Activated T-cell treated with anti-CD3 and anti-CD28 coated beads, Interleukin-2, amount 50 U/mL, for 72 hours (primary cell): ENCODE results near the gene PGAP3. TPM values are rescaled to one million over a fixed set of nuclear protein-coding genes. Genes with fewer than 3 reads are reported as not detected.
A peak's percentile ranks its signal among the peaks of the same experiment; 100 is the strongest.

ENCODE experiments used
- ATAC-seq, 2 donors: fragments of 150-1000 bp; cut with Tn5 transposase; replicated peaks in 1 of 2; 2 replicates each; pipeline ENCODE4 v1.10.0; 2021; ENCODE audit warnings: moderate library complexity in 2 of 2, mild to moderate bottlenecking in 1 of 2
- DNase-seq, 2 donors: peaks; one replicate each; pipeline ENCODE4 v3.0.0; 2021 to 2022; ENCODE audit warnings: mixed read lengths in 1 of 2
- H3K27ac Mint-ChIP-seq: one replicate; pipeline ENCODE4 v1.8.0; 2022; ENCODE audit warnings: mild to moderate bottlenecking, moderate library complexity, mixed read lengths
- H3K27me3 Mint-ChIP-seq: one replicate; pipeline ENCODE4 v1.8.0; 2022; ENCODE audit warnings: low read depth, mixed read lengths
- H3K36me3 Mint-ChIP-seq, 2 donors: one replicate each; pipeline ENCODE4 v1.8.0; 2022; ENCODE audit warnings: mixed read lengths in 2 of 2, mild to moderate bottlenecking in 1 of 2; ENCODE audit not compliant: insufficient read depth in 2 of 2
- H3K4me1 Mint-ChIP-seq: one replicate; pipeline ENCODE4 v1.8.0; 2022; ENCODE audit warnings: low read depth, mixed read lengths
- H3K4me3 Mint-ChIP-seq, 2 donors: one replicate each; pipeline ENCODE4 v1.8.0; 2022; ENCODE audit warnings: mild to moderate bottlenecking in 2 of 2, mixed read lengths in 2 of 2, moderate library complexity in 2 of 2
- H3K9me3 Mint-ChIP-seq, 2 donors: one replicate each; pipeline ENCODE4 v1.8.0; 2022; ENCODE audit warnings: mixed read lengths in 2 of 2
- total RNA-seq, 2 donors: library from RNA; stranded (reverse); gene quantifications; one replicate each; pipeline ENCODE4 v1.2.3, GENCODE V29; 2022

Gene PGAP3
- total RNA-seq, 2 donors from 2014 or later: 8.5 to 12.8 TPM

DNA sequence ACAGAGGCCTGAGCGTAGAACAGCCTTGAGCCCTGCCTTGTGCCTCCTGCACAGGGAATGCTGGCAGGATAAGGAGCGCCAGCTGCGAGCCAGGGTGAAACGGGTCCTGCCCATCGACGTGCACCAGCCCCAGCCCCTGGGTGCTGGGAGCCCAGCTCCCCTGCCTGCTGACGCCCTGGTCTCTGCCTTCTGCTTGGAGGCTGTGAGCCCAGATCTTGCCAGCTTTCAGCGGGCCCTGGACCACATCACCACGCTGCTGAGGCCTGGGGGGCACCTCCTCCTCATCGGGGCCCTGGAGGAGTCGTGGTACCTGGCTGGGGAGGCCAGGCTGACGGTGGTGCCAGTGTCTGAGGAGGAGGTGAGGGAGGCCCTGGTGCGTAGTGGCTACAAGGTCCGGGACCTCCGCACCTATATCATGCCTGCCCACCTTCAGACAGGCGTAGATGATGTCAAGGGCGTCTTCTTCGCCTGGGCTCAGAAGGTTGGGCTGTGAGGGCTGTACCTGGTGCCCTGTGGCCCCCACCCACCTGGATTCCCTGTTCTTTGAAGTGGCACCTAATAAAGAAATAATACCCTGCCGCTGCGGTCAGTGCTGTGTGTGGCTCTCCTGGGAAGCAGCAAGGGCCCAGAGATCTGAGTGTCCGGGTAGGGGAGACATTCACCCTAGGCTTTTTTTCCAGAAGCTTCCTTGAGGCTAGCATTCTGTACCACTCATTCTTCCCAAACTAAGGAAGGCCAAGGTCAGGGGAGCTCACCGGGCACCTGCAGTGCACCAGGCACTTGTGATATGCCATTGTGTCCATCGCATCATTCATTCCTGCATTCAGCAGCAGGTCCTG lies 17.7 kb downstream of the PGAP3 start:
- H3K4me3 Mint-ChIP-seq: no peak overlapping the region
- peaks cover 19% of the 10 kb centered on the region for H3K27me3 Mint-ChIP-seq
- ATAC-seq (no peak), DNase-seq (no peak)
- no peaks in the 10 kb centered on the region for H3K36me3 Mint-ChIP-seq
- no peaks in the 10 kb centered on the region for H3K9me3 Mint-ChIP-seq
- no peak overlapping the region for H3K27ac Mint-ChIP-seq
- H3K4me1 Mint-ChIP-seq: peaks cover 5% of the 10 kb centered on the region

DNA sequence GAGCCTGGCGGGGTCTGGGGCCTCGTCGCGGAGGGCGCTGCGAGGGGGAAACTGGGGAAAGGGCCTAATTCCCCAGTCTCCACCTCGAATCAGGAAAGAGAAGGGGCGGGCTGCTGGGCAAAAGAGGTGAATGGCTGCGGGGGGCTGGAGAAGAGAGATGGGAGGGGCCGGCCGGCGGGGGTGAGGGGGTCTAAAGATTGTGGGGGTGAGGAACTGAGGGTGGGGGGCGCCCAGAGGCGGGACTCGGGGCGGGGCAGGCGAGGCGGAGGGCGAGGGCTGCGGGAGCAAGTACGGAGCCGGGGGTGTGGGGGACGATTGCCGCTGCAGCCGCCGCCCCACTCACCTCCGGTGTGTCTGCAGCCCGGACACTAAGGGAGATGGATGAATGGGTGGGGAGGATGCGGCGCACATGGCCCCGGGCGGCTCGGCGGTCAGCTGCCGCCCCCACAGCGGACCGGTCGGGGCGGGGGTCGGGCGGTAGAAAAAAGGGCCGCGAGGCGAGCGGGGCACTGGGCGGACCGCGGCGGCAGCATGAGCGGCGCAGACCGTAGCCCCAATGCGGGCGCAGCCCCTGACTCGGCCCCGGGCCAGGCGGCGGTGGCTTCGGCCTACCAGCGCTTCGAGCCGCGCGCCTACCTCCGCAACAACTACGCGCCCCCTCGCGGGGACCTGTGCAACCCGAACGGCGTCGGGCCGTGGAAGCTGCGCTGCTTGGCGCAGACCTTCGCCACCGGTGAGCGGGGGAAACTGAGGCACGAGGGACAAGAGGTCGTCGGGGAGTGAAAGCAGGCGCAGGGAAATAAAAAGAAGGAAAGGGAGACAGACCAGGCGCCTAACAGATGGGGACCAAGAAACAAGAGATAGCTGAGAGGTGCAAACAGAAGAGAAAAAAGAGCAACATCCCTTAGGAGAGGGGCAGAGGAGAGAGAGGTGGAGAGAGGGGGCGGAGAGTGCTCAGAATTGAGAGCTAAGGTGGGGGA lies 19.6 kb downstream of the PGAP3 start, which contains the start of gene PNMT:
PNMT (plus strand) TSS at position 509 of the 980 bp plus-strand sequence; CDS start at position 532, 23 bp downstream.
- Mint-ChIP-seq H3K9me3 (no peaks in the 10 kb centered on the region), H3K27ac (peak within 1 kb of the TSS; percentile 62), H3K36me3 (no peaks in the 10 kb centered on the region), H3K4me3 (peak within 1 kb of the TSS; percentile 64 to 77), H3K4me1 (peaks cover 5% of the 10 kb centered on the region), H3K27me3 (peaks cover 19% of the 10 kb centered on the region)
- DNase-seq: peak; percentile 83 to 85
- ATAC-seq: peak; percentile 79 to 82

DNA sequence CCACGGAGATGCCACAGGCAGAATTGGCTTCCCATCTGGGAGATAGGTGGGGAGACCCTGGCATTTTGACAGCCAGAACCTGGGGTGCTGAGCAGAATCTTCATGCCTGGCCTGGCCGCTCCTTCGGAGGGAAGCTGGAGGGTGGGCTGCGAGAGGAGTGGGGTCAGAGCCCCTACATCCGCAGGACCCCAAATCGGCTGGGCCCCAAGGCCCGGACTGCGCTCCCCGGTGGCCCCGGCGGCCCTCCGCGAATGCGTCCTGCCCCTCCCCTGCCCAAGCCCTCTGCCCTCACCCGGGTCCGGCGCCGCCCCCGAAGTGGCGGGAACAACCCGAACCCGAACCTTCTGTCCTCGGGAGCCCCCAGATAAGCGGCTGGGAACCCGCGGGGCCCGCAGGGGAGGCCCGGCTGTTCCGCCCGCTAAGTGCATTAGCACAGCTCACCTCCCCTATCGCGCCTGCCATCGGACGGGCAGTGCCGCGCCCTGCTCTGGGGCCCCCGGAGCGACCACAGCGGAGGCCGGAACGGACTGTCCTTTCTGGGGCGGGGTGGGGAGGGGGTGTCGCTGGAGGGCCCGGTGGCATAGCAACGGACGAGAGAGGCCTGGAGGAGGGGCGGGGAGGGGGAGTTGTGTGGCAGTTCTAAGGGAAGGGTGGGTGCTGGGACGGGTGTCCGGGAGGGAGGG lies 20.5 kb downstream of the PGAP3 start:
- peaks cover 5% of the 10 kb centered on the region for H3K4me1 Mint-ChIP-seq
- ATAC-seq (no peak), DNase-seq (peak in 1 of 2 donors; percentile 30)
- no peaks in the 10 kb centered on the region for H3K36me3 Mint-ChIP-seq
- H3K9me3 Mint-ChIP-seq: no peaks in the 10 kb centered on the region
- H3K4me3 Mint-ChIP-seq: peak overlapping the region; percentile 64 to 77
- no peak overlapping the region for H3K27ac Mint-ChIP-seq
- H3K27me3 Mint-ChIP-seq: peaks cover 19% of the 10 kb centered on the region

DNA sequence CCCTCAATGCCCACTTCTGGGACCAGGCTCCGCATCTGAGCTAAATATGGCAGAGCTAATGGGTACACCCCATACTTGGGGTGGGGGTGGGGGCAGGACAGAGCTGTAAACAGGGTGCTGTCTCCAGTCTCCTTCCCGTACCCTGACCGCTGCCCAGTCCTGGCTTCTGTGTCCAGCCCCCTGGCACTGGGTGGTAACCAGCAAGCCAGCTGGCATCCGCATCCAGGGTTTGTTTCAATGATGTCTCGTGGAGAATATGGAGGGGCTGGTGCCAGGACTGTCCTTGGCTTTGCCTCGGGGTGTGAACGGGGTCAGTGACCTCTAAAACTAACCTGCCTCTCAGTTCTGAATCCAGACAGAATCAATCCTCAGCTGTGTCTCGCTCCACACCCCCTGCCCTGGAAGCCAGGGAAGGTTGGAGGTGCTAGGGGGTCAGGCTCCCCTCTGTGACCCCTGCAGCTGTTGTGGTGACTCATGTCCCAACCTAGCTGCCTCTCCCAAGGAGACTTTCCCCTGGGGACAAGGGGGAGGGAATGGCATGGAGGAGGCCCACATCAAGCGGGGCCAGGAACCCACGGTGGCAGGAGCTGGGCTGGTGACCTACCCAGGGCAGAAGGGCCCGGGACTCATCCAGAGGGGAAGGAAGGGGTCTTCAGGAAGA lies 21.1 kb downstream of the PGAP3 start:
- no peaks in the 10 kb centered on the region for H3K9me3 Mint-ChIP-seq
- DNase-seq (no peak), ATAC-seq (no peak)
- H3K36me3 Mint-ChIP-seq: no peaks in the 10 kb centered on the region
- H3K27ac Mint-ChIP-seq: no peak overlapping the region
- H3K27me3 Mint-ChIP-seq: peaks cover 19% of the 10 kb centered on the region
- peak overlapping the region; percentile 51 to 57 for H3K4me3 Mint-ChIP-seq
- H3K4me1 Mint-ChIP-seq: peaks cover 5% of the 10 kb centered on the region

DNA sequence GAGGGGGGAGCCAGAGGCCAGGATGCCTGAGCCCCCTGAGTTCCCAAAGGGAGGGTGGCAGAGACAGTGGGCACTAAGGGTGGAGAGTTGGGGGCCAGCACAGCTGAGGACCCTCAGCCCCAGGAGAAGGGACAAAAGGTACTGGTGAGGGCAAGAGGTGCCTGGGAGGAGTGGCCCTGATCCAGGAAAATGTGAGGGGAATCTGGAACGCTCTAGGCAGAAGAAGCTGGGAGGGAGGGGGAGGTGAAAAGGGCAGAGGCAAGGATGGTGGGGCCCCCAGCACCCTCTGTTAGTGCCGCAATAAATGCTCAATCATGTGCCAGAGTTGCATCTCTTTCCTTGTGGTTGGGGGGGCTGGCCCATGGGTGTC lies 21.6 kb downstream of the PGAP3 start:
- DNase-seq (no peak), ATAC-seq (no peak)
- H3K4me3 Mint-ChIP-seq: no peak overlapping the region
- H3K27ac Mint-ChIP-seq: no peak overlapping the region
- peaks cover 19% of the 10 kb centered on the region for H3K27me3 Mint-ChIP-seq
- H3K9me3 Mint-ChIP-seq: no peaks in the 10 kb centered on the region
- no peaks in the 10 kb centered on the region for H3K36me3 Mint-ChIP-seq
- H3K4me1 Mint-ChIP-seq: peaks cover 5% of the 10 kb centered on the region

DNA sequence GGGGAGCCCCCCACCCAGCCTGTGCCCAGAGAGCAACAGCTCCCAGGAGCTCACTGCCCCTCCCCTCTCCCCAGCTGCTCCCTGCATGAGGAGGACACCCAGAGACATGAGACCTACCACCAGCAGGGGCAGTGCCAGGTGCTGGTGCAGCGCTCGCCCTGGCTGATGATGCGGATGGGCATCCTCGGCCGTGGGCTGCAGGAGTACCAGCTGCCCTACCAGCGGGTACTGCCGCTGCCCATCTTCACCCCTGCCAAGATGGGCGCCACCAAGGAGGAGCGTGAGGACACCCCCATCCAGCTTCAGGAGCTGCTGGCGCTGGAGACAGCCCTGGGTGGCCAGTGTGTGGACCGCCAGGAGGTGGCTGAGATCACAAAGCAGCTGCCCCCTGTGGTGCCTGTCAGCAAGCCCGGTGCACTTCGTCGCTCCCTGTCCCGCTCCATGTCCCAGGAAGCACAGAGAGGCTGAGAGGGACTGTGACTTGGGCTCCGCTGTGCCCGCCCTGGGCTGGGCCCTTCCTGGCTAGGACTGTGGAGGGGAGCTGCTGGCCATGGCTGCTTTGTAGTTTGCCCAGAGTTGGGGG lies 22.1 kb downstream of the PGAP3 start:
- Mint-ChIP-seq H3K9me3 (no peaks in the 10 kb centered on the region), H3K27ac (no peak overlapping the region), H3K4me3 (no peak overlapping the region), H3K36me3 (no peaks in the 10 kb centered on the region), H3K27me3 (peaks cover 19% of the 10 kb centered on the region), H3K4me1 (peaks cover 5% of the 10 kb centered on the region)
- DNase-seq (no peak), ATAC-seq (no peak)

DNA sequence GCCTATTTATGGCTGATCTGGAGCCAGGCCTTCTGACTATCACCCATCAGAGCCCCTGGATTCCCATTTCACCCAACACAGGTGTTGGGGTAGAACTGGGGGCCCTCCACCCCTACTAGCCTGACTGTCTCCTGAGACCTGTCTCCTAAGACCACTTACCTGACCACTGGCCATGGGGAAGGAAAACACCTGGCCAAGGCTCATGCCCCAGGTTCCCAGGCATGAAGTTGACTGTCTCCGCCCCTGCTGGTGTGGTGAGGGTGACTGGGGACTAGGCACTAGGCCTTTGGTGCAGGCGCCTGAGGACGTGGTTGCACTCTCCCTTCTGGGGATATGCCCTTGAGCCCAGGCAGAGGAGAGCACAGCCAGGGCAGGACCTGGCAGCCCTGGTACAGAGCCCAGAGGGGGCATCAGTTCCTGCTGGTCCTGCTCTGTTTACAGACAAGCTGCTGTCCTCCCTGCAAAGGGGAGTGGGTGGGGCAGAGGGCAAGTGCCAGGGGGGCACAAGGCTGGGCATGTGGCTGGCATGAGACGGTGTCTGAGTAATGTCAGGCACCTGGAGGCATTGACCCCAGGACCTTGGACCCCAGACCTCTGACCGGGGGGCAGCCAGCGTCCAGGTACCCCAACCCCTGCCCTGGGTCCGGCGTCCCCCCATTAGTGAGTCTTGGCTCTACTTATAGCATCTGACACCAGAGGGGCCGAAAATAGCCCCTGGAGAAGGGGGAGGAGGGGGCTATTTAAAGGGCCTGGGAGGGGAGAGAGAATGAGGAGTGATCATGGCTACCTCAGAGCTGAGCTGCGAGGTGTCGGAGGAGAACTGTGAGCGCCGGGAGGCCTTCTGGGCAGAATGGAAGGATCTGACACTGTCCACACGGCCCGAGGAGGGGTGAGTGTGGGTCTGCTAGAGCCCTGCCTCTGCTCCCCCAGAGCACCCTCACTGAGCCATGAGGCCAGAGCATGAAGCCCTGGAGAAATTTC lies 23.0 kb downstream of the PGAP3 start, which contains the start of gene TCAP:
TCAP (plus strand) TSS at position 769 of the 981 bp plus-strand sequence; CDS start at position 780, 11 bp downstream.
- DNase-seq (no peak), ATAC-seq (no peak)
- Mint-ChIP-seq H3K36me3 (no peaks in the 10 kb centered on the region), H3K4me1 (peaks cover 7% of the 10 kb centered on the region), H3K9me3 (no peaks in the 10 kb centered on the region), H3K27ac (no peak within 1 kb of the TSS), H3K4me3 (no peak within 1 kb of the TSS), H3K27me3 (peaks cover 19% of the 10 kb centered on the region)

DNA sequence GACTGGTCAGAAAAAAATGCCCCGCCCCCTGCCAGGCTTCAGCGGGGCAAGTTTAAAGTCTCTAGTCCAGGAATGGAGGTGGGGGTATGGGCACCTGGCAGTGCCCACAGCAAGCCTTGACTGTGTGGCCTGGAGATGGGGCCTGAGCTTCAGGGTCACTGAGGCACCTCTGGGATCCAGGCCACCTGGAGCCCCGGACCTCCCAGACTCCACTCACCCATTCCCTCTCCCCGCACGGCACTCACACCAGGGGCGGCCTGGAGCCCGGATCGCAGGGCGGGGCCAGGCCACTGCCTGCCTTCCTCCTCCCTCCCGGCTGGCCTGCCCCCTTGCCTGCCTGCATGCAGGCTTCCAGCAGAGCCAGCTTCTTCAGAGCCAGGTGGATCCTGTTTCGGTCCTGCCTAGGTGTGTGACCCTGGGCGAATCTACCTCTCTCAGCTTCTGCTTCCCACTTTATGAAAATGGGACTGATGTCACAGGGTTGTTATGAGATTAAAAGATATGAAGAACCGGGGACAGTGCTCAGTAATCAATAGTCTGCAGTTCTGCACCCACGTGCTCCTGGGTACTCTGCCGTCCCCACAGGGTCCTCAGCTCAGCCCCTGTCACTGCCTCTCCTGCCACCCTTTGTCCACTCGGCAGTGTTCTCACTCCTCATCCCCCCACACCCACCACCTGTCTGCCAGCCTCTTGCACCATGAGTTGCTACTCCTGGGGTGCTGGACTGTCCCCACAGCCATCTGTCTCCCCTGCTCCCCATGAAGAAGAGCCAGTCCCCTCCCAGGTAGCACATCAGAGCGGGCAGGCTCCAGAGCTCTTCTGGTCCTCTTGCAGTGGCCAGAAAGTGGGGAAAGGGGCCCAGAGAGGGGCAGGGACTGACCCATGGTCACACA lies 23.9 kb downstream of the PGAP3 start:
- H3K36me3 Mint-ChIP-seq: no peaks in the 10 kb centered on the region
- peaks cover 10% of the 10 kb centered on the region for H3K4me1 Mint-ChIP-seq
- H3K27ac Mint-ChIP-seq: no peak overlapping the region

DNA sequence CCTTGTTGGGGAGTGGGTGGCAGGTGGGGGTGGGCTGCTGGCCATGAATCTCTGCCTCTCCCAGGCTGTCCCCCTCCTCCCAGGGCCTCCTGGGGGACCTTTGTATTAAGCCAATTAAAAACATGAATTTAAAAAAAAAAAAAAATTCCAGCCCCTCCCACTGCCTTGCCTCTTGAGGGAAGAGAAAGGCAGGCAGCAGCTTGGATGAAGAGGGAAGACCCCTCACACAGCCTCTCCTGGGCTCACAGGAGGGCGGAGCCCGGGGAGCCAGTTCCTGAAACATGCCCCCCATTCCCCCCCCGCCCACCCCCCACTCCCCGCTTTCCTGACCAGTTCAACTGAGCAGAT lies 24.5 kb downstream of the PGAP3 start:
- H3K27me3 Mint-ChIP-seq: peaks cover 7% of the 10 kb centered on the region
- no peak overlapping the region for H3K4me3 Mint-ChIP-seq

More for the DNA sequence above, 23.9 kb downstream of the PGAP3 start:
- no peak for DNase-seq
- H3K27me3 Mint-ChIP-seq: peaks cover 13% of the 10 kb centered on the region
- ATAC-seq: no peak
- no peak overlapping the region for H3K4me3 Mint-ChIP-seq
- H3K9me3 Mint-ChIP-seq: no peaks in the 10 kb centered on the region

DNA sequence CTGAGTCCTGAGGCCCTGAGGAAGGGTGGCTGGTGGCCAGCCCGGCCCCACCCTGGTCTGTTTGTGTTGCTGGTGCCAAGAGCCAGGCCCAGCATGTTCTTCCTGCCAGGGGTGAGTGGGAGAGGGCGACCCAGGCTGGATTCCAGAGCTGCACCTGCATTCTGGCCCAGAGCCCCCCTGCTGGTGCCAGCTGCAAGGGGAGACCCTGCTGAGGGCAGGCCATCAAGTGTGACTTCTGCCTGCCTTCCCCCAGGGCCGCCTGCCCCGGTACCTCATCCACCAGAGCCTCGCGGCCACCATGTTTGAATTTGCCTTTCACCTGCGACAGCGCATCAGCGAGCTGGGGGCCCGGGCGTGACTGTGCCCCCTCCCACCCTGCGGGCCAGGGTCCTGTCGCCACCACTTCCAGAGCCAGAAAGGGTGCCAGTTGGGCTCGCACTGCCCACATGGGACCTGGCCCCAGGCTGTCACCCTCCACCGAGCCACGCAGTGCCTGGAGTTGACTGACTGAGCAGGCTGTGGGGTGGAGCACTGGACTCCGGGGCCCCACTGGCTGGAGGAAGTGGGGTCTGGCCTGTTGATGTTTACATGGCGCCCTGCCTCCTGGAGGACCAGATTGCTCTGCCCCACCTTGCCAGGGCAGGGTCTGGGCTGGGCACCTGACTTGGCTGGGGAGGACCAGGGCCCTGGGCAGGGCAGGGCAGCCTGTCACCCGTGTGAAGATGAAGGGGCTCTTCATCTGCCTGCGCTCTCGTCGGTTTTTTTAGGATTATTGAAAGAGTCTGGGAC lies 25.1 kb downstream of the PGAP3 start:
- Mint-ChIP-seq H3K4me3 (no peak overlapping the region), H3K9me3 (no peaks in the 10 kb centered on the region), H3K4me1 (peaks cover 4% of the 10 kb centered on the region), H3K36me3 (no peaks in the 10 kb centered on the region), H3K27ac (no peak overlapping the region), H3K27me3 (peaks cover 5% of the 10 kb centered on the region)
- ATAC-seq (no peak), DNase-seq (no peak)

More for the DNA sequence above, 24.5 kb downstream of the PGAP3 start:
- Mint-ChIP-seq H3K27ac (no peak overlapping the region), H3K4me1 (peaks cover 5% of the 10 kb centered on the region), H3K36me3 (no peaks in the 10 kb centered on the region), H3K9me3 (no peaks in the 10 kb centered on the region)
- DNase-seq: no peak
- no peak for ATAC-seq
